Colonic mucosa (tissue), 4 donors: Measurements from ENCODE around the gene ZBTB34. TPM values are rescaled to one million over a fixed set of nuclear protein-coding genes. Genes with fewer than 3 reads are reported as not detected.

Experiments
- DNase-seq: peaks from one replicate; pipeline ENCODE4 v3.0.0-alpha.2; 2020
- H3K27ac ChIP-seq: fragments of 200-600 bp; one replicate; pipeline ENCODE4 v1.8.0; 2021
- H3K27me3 ChIP-seq: fragments of 200-600 bp; one replicate; pipeline ENCODE4 v1.8.0; 2021
- H3K36me3 ChIP-seq: fragments of 200-600 bp; one replicate; pipeline ENCODE4 v1.8.0; 2021
- H3K4me1 ChIP-seq: fragments of 200-600 bp; one replicate; pipeline ENCODE4 v1.8.0; 2021; ENCODE audit warnings: mild to moderate bottlenecking
- H3K4me3 ChIP-seq: fragments of 200-600 bp; one replicate; pipeline ENCODE4 v1.8.0; 2021
- H3K9ac ChIP-seq, 2 donors: one replicate each; pipeline ENCODE4 v1.7.0; 2013; ENCODE audit warnings: control low read depth in 2 of 2, low read depth in 2 of 2, low read length in 2 of 2
- H3K9me3 ChIP-seq: fragments of 200-600 bp; one replicate; pipeline ENCODE4 v1.8.0; 2021
- intact Hi-C: fragments of 100-400 bp; cut with DNase I; formaldehyde crosslinking; loops from one replicate; pipeline ENCODE4 v1.14.1; 2022
- total RNA-seq, 2 donors: library from RNA; stranded (reverse); fragmentation: NEBNext Ultra II Directional in 1 of 2; extraction: Animal tissue kit (Norgen Biotek cat#: 25700) in 1 of 2; gene quantifications; one replicate each; pipeline ENCODE4 v1.2.1, GENCODE V29; 2021
- TF ChIP-seq, protein P1 (sequence below): fragments of 200-600 bp; IDR thresholded peaks from one replicate; pipeline ENCODE4 v1.8.0; 2022; ENCODE audit warnings: antibody characterized with exemption, mild to moderate bottlenecking
- donor health status: healthy.
- donor health status: DM: no; HTN: no; CAD: no.
- donor health status: DM: no; HTN: no; CAD: no.

The ZBTB34 gene
- total RNA-seq, 2 donors from 2014 or later, result 4.6 to 10.3 TPM

DNA sequence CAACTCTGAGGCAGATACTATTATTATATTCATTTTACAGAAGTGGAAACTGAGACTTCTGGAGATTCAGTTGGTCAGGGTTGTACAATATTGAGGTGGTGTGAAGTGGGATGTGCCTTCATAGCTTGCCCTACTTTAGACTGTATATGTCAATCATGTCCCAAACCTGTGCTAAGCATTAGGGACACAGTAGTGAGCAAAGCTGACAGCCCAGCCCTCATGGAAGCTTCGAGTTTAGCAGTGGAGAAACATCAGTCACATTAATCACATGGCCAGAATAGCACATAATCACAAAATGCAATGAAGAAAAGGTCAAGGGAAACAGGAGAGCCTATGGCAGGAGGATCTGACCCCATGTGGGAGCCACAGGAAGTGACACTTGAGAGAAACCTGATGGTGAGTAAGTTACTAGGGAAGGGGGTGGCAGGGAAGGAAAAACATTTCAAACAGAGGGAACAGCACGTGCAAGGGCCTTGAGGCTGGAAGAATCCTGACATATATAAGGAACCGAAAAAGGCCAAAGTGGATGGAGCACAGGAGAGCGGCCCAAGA is 33.7 kb downstream of the ZBTB34 start:
- intact Hi-C loops, result no loop called here
- Histone ChIP-seq H3K9me3 (no peaks in the 10 kb centered on the region), H3K9ac (no peak overlapping the region), H3K36me3 (no peaks in the 10 kb centered on the region), H3K4me1 (no peaks in the 10 kb centered on the region), H3K27ac (no peak overlapping the region), H3K27me3 (no peaks in the 10 kb centered on the region), H3K4me3 (no peak overlapping the region)
- TF ChIP-seq, protein P1, sequence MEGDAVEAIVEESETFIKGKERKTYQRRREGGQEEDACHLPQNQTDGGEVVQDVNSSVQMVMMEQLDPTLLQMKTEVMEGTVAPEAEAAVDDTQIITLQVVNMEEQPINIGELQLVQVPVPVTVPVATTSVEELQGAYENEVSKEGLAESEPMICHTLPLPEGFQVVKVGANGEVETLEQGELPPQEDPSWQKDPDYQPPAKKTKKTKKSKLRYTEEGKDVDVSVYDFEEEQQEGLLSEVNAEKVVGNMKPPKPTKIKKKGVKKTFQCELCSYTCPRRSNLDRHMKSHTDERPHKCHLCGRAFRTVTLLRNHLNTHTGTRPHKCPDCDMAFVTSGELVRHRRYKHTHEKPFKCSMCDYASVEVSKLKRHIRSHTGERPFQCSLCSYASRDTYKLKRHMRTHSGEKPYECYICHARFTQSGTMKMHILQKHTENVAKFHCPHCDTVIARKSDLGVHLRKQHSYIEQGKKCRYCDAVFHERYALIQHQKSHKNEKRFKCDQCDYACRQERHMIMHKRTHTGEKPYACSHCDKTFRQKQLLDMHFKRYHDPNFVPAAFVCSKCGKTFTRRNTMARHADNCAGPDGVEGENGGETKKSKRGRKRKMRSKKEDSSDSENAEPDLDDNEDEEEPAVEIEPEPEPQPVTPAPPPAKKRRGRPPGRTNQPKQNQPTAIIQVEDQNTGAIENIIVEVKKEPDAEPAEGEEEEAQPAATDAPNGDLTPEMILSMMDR, result no peak
- no peak for DNase-seq

DNA sequence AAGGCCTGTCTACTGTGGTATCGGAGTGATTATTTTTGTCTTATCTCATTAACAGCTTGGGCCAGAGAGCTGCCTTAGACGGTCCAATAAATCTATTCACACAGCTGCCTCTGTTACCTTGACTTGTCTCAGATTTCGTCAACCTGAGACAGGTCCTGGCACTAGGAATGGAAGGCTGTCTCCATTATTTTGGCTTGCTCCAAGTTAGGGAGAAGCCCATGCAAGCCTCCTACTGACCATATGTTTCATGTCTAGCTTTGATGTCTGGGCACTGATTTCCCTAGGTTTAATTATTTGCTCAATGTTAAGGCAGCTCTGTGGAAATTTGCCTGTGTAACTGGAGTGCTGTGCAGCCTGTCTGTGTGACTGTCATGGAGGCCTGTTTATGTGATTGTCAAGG is 41.8 kb downstream of the ZBTB34 start:
- TF ChIP-seq, protein P1, result no peak
- Histone ChIP-seq H3K27me3 (no peaks in the 10 kb centered on the region), H3K4me1 (no peaks in the 10 kb centered on the region), H3K9me3 (no peaks in the 10 kb centered on the region), H3K27ac (no peak overlapping the region), H3K9ac (no peak overlapping the region), H3K36me3 (no peaks in the 10 kb centered on the region), H3K4me3 (no peak overlapping the region)
- DNase-seq, result no peak
- intact Hi-C loops, result no loop called here

DNA sequence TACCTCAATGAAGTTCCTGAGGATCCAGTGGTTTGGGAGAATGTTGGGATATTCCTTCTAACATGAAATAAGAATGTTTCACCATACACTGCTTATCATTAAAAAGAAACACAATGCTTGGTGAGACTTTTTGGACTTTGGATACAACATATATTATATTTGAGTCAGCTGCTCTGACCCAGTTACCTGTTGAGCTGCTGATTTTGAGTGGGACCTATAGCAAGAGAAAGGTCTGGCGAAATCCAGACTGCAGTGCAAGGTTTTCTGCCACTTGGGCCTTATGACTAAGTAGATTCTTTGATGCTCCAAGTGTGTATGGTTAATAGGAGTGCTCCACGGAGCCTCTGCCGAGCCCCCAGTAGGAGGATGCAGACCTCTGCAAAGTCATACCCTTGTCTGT is 44.1 kb downstream of the ZBTB34 start:
- Histone ChIP-seq H3K27ac (no peak overlapping the region), H3K27me3 (no peaks in the 10 kb centered on the region), H3K9ac (no peak overlapping the region), H3K36me3 (no peaks in the 10 kb centered on the region), H3K4me3 (no peak overlapping the region), H3K9me3 (no peaks in the 10 kb centered on the region), H3K4me1 (no peaks in the 10 kb centered on the region)
- no peak for DNase-seq
- intact Hi-C loops, result no loop called here
- TF ChIP-seq, protein P1, result no peak

DNA sequence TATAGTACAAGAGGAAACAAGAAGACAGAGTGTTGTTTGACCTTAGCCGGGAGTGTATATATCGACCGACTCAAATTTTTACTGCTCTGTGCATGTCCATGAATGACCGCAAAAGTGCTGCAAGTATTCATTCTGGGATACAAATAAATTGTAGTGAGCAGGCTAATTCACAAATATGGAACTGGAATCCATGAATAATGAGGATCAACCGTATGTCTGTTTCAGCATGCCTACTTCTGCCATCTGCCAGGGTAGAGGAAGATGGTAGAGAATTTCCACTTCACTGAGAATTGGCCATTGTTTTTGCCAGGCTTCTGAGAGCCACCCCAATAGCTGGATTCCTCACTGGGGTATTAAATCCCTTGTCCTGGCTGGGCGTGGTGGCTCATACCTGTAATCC is 45.7 kb downstream of the ZBTB34 start:
- H3K27ac ChIP-seq, result no peak overlapping the region
- DNase-seq, result no peak
- no peak overlapping the region for H3K9ac ChIP-seq
- H3K4me3 ChIP-seq, result no peak overlapping the region
- H3K9me3 ChIP-seq, result no peaks in the 10 kb centered on the region
- no peaks in the 10 kb centered on the region for H3K36me3 ChIP-seq
- H3K27me3 ChIP-seq, result no peaks in the 10 kb centered on the region
- no peaks in the 10 kb centered on the region for H3K4me1 ChIP-seq
- intact Hi-C loops, result no loop called here
- TF ChIP-seq, protein P1, result no peak

DNA sequence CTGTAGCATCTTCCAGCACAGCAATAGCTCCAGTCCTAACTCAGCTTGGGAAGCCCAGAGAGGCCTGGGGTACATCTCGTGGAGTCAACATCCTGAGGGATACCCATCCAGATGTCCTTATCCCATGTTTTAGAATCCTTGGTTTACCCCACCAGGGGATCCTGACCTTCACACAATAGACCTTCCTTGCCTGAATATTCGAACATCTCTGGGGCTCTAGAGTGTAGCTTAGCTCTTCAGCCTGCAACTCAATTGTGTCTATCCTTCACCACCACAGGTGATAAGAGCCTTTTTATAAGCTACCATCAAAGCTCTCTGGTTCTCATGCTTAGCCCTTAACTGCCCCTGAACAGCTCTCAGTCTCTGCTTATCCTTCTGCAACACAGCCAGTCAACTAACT is 46.6 kb downstream of the ZBTB34 start:
- H3K4me1 ChIP-seq, result no peaks in the 10 kb centered on the region
- intact Hi-C loops, result no loop called here
- H3K4me3 ChIP-seq, result no peak overlapping the region
- H3K9me3 ChIP-seq, result no peaks in the 10 kb centered on the region
- no peak overlapping the region for H3K27ac ChIP-seq
- no peaks in the 10 kb centered on the region for H3K36me3 ChIP-seq
- H3K27me3 ChIP-seq, result no peaks in the 10 kb centered on the region
- no peak for DNase-seq
- TF ChIP-seq, protein P1, result no peak
- H3K9ac ChIP-seq, result no peak overlapping the region
